SW 1271 (cell line): ENCODE data around the gene IL2RG.

Source experiments
- DNase-seq, 2 experiments: peaks; one replicate each; lab custom pipeline; 2025; lab: John Stamatoyannopoulos, UW

IL2RG gene

GRCh38 chrX:71111141-71111843, at the start of gene IL2RG:
TSS of gene IL2RG (minus strand) at chrX:71111577. CDS start at chrX:71111539, 38 bp downstream.
- no peak for DNase-seq

GRCh38 chrX:71160475-71160874, 49.1 kb upstream of the IL2RG start:
- no peak for DNase-seq

- DNase-seq: no peak
Measured at GRCh38 chrX:71159335-71159734, 48.0 kb upstream of the IL2RG start.

GRCh38 chrX:71158603-71159002, 47.2 kb upstream of the IL2RG start:
- no peak for DNase-seq

- no peak for DNase-seq
Measured at GRCh38 chrX:71154641-71155040, 43.3 kb upstream of the IL2RG start.

GRCh38 chrX:71154196-71154595, 42.8 kb upstream of the IL2RG start:
- no peak for DNase-seq

DNA sequence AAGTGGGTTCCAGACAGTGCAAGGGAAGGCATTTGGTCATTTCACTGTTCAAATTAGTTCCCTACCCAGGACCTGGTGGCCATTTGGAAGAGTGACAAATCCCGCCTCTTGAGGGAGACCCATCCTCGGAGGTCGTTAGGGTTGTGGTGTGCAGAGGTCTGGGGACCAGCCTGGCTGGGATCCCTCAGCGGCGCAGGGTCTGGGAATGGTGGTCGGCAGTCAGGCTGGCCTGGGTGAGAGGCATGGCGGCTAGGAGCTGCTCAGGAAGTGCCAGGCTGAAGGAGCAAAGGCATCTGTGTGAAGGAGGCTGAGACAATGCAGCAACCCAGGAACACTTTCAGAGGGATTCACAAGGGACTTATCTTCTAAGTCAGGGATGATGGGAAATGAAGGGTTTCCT, 40.0 kb upstream of the IL2RG start:
- no peak for DNase-seq

GRCh38 chrX:71148278-71148663, 36.9 kb upstream of the IL2RG start:
- no peak for DNase-seq

DNA sequence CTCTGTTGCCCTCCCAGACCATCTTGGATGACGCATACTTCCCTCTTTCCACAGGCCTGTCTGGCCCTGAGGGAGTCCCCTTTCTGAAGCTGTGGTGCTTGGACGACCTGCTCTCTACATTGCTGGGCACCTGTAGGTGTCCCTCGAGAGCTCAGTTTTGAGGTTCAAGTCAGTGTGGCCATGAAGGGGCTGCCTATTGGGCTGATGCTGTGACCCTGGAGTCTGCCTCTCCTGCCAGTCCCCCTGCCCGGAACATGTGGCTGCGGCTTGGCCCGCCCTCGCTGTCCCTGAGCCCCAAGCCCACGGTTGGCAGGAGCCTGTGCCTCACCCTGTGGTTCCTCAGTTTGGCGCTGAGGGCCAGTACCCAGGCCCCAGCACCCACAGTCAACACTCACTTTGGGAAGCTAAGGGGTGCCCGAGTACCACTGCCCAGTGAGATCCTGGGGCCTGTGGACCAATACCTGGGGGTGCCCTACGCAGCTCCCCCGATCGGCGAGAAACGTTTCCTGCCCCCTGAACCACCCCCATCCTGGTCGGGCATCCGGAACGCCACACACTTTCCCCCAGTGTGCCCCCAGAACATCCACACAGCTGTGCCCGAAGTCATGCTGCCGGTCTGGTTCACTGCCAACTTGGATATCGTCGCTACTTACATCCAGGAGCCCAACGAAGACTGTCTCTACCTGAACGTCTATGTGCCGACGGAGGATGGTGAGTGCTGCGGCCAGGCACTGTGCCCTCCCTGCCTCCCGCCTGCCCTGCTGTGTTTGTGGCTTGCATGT, 36.3 kb upstream of the IL2RG start:
- no peak for DNase-seq

- DNase-seq: no peak
Measured at GRCh38 chrX:71144651-71145050, 33.3 kb upstream of the IL2RG start, which contains the start of gene NLGN3. TSS of gene NLGN3 (plus strand) at chrX:71144841. CDS start at chrX:71147750, 2,909 bp downstream.

GRCh38 chrX:71143508-71143907, 32.1 kb upstream of the IL2RG start:
- DNase-seq: no peak

DNA sequence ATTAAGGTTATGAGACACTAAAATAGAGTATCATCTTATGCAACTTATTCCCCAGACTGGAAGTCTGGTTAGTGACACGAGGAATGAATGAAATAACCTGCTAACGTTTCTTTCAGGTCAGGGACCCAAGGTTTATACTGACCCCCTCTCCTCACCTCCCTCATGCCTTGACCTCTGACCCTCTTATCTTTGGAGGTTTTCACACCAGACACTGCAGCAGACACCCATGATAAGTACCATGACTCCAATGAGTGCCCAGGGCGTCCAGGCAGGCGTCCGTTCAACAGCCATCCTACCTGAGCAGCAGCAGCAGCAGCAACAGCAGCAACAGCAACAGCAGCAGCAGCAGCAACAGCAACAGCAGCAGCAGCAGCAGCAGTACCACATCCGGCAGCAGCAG, 29.1 kb upstream of the IL2RG start:
- no peak for DNase-seq

GRCh38 chrX:71131510-71131909, 20.1 kb upstream of the IL2RG start:
- no peak for DNase-seq

- peak in 1 of 2 experiments; percentile 3 for DNase-seq
Measured at GRCh38 chrX:71128915-71129765, 17.8 kb upstream of the IL2RG start.

GRCh38 chrX:71128166-71128833, 16.9 kb upstream of the IL2RG start:
- DNase-seq: no peak

DNA sequence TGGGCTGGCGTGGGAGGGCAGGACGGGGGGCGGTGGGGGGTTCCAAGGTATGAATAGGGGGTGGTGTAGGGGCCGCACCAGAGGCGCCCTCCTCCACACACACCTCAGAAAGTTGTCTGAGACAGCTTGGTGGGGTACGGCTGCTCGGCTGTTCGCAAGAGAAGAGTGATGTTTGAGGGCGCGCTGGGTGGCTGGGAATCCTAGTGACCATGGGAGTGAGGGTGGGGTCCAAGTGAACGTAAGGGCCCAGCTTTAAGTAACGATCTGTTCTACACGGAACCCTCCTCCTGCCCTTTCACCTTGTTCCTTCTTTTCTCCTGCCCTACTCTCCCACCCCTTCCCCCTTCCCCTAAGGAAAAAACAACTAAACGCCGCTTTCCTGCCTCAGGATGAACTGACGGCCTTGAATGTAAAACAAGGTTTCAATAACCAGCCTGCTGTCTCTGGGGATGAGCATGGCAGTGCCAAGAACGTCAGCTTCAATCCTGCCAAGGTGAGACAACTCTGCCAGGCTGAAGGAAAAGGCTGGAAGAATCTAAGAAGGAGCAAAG, 7.7 kb upstream of the IL2RG start:
- DNase-seq: no peak

- peak; percentile 19 to 71 for DNase-seq
Measured at GRCh38 chrX:71118032-71118984, 6.9 kb upstream of the IL2RG start, which contains the start of gene MED12. TSS of gene MED12 (plus strand) at chrX:71118596. CDS start at chrX:71118755, 159 bp downstream.

DNA sequence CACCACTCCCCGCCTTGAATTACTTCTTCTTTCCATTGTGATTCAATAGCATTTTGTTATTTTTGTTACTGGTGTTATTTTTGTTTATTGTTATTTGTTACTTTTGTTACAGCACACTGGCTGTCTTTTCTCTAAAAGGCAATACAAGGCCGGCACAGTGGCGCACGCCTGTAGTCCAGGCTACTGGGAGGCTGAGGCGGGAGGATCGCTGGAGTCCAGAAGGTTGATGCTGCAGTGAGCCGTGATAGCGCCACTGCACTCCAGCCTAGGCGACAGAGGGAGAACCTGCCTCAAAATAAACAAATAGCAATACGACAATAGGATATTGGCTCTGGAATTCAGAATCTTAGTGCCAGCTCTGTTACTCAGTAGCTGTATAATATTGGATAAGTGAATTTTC, 6.0 kb upstream of the IL2RG start:
- no peak for DNase-seq

GRCh38 chrX:71111921-71112431, 599 bp upstream of the IL2RG start:
- DNase-seq: no peak

GRCh38 chrX:71109051-71109450, 2.3 kb downstream of the IL2RG start:
- DNase-seq: no peak
